Sciatic nerve (tissue), 2 donors: Measurements from ENCODE around the gene RAB8B. TPM values are rescaled to one million over a fixed set of nuclear protein-coding genes. Genes with fewer than 3 reads are reported as not detected.

ENCODE experiments used
- ATAC-seq: fragments of 200-7000 bp; cut with Tn5 transposase; one replicate; pipeline ENCODE4 v1.9.1; 2020; ENCODE audit warnings: mild to moderate bottlenecking, moderate library complexity
- DNase-seq: peaks from one replicate; pipeline ENCODE4 v3.0.0-alpha.2; 2020; ENCODE audit warnings: low spot score
- intact Hi-C: fragments of 100-400 bp; cut with DNase I; formaldehyde crosslinking; loops from one replicate; pipeline ENCODE4 v1.14.2; 2022
- total RNA-seq: library from RNA; stranded (reverse); fragmentation: NEBNext Ultra II Directional; extraction: Animal tissue kit (Norgen Biotek cat#: 25700); gene quantifications from one replicate; pipeline ENCODE4 v1.2.1, GENCODE V29; 2021
- donor health status: DM: no; HTN: no; CAD: no.
- donor health status: DM: no; HTN: no; CAD: no.

The RAB8B gene
- total RNA-seq, 1 donor from 2014 or later = 69.4 TPM

GRCh38 chr15:63178034-63178433 lies 11.4 kb upstream of the RAB8B start:
- DNase-seq (no peak), ATAC-seq (no peak)
- intact Hi-C loops = no loop called here

GRCh38 chr15:63180746-63181145 lies 8.7 kb upstream of the RAB8B start:
- intact Hi-C loops = no loop called here
- ATAC-seq (no peak), DNase-seq (no peak)

DNA sequence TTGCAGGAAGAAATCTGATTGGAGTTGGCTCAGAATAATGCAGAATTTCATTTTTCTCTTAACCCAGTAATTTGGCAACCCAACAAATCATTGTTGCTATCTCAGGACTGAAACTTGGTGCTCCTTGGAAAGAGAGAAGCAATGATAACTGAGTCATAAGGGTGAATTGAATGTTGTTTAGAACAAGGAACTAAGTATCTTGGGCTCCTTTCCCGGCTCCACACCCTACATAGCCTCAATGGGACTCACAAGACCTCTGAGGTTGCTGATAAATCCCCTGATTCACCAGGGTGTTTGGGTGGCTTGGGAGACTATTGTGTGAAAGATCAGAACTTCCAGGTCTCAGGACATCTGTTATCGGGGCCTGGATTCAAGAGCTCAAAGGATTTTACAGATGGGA lies 7.8 kb upstream of the RAB8B start:
- ATAC-seq = no peak
- intact Hi-C loops = no loop called here
- no peak for DNase-seq

DNA sequence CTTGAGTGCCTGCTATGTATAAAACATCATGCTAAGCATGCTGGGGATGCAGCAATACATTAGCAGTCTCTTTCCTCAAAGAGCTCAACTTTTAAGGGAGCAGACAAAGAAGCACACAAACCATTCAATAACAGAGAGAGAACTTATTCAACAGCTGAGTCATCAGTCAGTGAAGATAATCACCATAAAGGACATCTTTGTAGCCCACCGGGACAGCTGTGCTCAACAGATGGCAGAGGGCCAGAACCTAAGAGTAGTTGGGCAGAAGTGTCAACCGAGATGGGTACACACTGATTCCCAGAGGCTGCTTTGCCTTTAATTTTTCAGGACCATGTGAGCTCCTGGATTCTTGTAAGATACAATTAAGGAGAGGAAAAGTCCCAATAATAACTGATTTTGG lies 4.2 kb upstream of the RAB8B start:
- DNase-seq = no peak
- intact Hi-C loops = no loop called here
- no peak for ATAC-seq

- ATAC-seq = no peak
- intact Hi-C loops = no loop called here
Measured at GRCh38 chr15:63186065-63186464, 3.3 kb upstream of the RAB8B start.

DNA sequence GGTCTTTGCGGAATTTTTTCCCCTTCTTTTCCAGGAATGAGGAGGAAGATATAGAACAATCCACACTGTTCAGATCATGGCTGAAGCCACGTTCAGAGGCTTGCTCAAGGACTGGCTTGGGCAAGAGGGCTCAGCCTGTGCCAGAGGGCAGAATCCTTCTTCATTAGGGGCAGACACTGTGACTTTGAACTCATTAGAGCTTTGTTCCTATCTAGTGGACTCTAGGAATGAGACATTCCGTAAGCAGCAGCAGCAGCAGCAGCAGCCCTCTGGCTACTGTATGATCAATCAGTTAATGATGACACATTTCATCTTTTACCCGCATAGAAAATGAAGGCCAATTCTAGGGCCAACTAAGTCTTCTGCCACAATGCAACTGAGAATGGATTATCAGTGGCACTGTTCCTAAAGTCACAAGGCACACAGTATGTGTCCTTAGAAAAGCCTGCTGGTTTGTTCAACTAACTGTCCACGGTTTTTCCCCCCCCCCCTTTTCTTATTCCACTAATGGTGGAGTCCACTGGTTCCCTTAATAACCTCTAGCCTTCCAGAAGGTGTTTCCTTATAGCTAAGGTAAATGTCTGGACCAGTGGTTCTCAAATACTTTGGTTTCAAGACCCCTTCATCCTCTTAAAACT lies 1.7 kb upstream of the RAB8B start:
- DNase-seq = no peak
- intact Hi-C loops = no loop called here
- ATAC-seq = no peak

More at GRCh38 chr15:63186065-63186464, 3.3 kb upstream of the RAB8B start:
- no peak for DNase-seq

DNA sequence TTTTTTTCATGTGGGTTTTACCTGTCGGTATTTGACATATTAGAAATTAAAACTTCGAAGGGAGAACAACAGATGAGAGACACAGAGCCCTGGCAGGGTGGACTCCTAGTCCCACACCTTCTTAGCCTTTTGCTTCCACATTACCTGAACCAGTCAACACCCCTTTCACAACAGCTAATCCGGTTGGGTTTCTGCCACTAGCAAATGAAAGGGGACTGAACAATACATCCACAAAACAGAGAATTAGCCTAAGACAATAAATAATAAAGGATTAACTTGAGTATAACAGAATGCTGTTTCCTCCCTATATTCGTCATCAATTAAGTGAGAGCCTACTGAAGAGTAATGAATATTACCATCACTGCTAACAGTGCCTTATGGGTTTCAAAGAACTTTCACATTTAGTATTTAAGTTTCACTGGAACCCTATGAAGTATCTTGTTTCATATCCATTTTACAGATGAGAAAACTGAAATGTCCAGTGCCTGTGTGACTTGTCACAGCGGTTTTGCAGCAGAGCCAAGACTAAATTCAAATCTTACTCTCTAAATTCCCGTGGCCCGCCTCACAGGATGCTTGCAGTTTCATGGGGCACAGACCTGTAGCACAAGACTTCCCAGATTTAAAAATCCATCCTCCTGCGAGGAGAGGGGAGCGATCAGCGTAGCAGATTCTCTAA lies 1.0 kb upstream of the RAB8B start:
- DNase-seq (no peak), ATAC-seq (no peak)
- intact Hi-C loops = no loop called here

GRCh38 chr15:63189941-63190768 lies 749 bp downstream of the RAB8B start:
- intact Hi-C loops = no loop called here
- no peak for DNase-seq
- ATAC-seq = no peak

- ATAC-seq = no peak
- DNase-seq = no peak
- intact Hi-C loops = no loop called here
Measured at GRCh38 chr15:63190769-63191649, 1.6 kb downstream of the RAB8B start.

DNA sequence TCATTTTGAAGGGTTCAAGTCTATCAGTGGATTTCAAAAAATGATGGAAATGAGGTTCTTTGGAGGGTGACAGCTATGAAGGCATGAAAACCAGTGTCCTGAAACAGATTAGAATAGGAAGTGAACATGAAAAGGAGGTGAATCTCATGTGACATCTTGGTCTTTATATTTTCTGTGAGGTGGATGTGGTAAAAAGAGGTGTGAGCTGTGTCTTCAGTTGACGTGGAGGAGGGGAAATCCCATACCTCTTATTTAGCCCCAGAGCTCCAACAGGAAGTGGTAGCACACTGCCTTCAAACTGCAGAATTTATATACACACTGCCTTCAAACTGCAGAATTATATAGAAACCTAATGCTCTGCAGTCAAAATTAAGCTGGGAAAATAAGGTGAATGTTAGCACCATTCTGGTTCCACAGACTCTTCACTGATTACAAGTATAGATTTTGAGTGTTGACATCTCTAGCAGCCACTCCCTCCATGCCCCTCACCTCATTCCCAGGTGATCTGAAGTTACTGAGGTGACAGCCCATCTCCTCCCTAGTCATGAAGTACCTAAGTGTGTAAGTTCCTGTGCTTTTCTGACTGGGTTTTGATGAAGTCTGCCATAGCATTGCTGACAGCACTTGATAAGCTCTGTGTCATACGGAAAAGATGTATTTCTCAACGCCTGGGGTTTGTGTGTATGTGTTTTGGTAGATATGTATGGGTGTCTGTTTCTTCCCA lies 2.7 kb downstream of the RAB8B start:
- DNase-seq = no peak
- no peak for ATAC-seq
- intact Hi-C loops = no loop called here

GRCh38 chr15:63192619-63193206 lies 3.3 kb downstream of the RAB8B start:
- intact Hi-C loops = no loop called here
- no peak for ATAC-seq
- no peak for DNase-seq

DNA sequence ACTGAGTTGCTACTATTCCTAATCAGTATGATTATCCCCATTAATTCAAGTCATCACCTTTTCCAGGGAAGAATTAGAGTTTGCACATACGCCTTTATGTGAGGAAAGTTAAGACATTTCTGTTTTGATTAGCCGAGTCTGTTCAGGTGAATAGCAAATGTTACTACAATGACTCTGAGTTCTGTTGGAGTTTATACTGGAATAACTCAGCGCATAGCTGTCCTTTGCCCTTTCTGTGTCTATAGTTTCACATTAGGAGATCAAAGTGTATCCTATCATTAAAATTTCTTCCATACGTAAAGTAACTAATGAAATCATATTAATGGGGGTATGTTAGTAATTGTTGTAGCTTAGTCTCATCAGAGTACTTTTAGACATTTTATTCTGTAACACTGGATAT lies 4.9 kb downstream of the RAB8B start:
- intact Hi-C loops = no loop called here
- ATAC-seq = no peak
- DNase-seq = no peak

DNA sequence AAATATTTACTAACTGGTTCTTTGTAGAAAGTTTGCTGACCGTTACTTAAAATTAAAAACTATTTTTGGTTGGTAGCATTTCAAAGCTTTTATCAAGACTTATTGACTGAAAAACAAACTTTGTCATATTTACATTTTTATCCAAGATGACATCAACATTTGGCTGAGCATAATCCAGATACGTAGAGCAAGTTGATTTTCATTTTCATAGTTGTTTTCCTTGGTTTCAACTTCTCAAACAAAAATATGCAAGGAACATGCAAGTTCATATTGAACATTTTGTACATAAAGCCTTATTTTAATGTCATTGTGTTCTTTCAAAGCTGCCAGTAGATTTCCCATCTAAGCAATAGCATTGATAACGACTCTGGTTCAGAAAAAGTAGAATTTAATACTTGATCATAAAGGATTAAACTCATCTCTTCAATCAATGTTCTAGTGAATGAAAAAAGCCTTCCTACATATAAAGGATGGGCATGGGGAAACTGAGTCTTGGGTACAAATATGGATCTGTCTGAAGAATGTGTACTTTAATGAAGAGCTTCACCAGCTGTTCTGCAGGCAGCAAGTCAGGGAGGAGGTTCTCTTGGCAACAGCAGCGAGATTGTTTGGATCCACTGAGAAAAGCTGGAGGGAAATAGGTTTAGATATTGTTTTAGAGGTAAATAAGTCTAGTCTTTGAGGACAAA lies 5.6 kb downstream of the RAB8B start:
- DNase-seq (no peak), ATAC-seq (peak; percentile 31)
- intact Hi-C loops = no loop called here

GRCh38 chr15:63195569-63196015 lies 6.2 kb downstream of the RAB8B start:
- intact Hi-C loops = no loop called here
- DNase-seq (no peak), ATAC-seq (peak; percentile 22)

DNA sequence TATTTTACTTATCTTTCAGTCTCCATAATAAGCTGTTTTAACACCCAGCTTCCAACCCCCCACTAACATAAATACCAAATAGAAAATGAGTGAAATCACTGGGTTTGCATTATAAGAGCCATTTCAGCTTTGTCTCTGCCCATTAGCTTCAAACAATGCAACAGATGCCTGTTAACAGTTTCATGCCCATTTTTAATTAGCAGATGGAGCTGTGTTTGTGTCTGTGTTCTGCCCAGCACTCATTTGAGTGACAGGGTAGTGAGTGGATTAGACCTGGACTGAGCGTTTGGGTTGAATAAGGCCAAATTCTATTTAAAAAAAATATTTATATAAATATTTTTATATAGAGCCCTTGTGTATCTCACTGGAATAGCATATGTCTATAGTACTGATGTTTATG lies 7.4 kb downstream of the RAB8B start:
- DNase-seq = no peak
- ATAC-seq = no peak
- intact Hi-C loops = no loop called here

DNA sequence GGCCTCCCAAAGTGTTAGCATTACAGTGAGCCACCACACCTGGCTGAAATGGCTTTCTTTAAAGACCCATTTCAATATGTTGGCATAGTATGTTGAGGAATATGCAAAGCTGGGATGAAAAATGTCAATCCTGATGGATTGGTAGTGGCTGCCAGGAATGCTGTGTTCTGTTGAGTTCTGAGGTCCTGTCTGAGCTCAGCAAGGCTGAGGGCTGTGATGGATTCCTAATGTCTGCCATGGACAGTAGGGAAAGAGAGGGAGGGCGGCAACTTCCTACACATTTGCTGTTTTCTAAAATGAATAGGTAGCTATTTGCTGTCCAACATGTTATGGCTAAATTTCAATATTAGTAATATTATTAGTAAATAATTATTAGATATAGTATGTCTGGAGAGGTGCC lies 8.2 kb downstream of the RAB8B start:
- no peak for DNase-seq
- intact Hi-C loops = no loop called here
- no peak for ATAC-seq

GRCh38 chr15:63198371-63199250 lies 9.2 kb downstream of the RAB8B start:
- intact Hi-C loops = no loop called here

More at GRCh38 chr15:63198371-63199250, 9.2 kb downstream of the RAB8B start:
- DNase-seq = no peak
- no peak for ATAC-seq
